Mesothelial cell of epicardium (in vitro differentiated cells): ENCODE measurements around the gene DIP2B. TPM values are rescaled to one million over a fixed set of nuclear protein-coding genes. Genes with fewer than 3 reads are reported as not detected.
"Not testable (repeated sequence)": the region's sequence is repeated elsewhere in the genome, so short reads cannot be mapped to it uniquely, and the experiment has no call there.

ENCODE experiments used
- DNase-seq, 2 experiments: peaks; one replicate each; pipeline ENCODE4 v3.0.0; 2021; ENCODE audit warnings: low spot score in 2 of 2; ENCODE audit not compliant: unreplicated experiment in 2 of 2
- H3K27ac Mint-ChIP-seq: 2 replicates; pipeline ENCODE4 v1.8.0; 2021; ENCODE audit warnings: mixed read lengths
- H3K27me3 Mint-ChIP-seq: 2 replicates; pipeline ENCODE4 v1.8.0; 2021; ENCODE audit warnings: low read depth, mixed read lengths
- H3K36me3 Mint-ChIP-seq: 2 replicates; pipeline ENCODE4 v1.8.0; 2021; ENCODE audit warnings: mixed read lengths
- H3K4me1 Mint-ChIP-seq: 2 replicates; pipeline ENCODE4 v1.8.0; 2021; ENCODE audit warnings: mixed read lengths
- H3K4me3 Mint-ChIP-seq: 2 replicates; pipeline ENCODE4 v1.8.0; 2021; ENCODE audit warnings: mild to moderate bottlenecking, moderate library complexity, mixed read lengths
- H3K9me3 Mint-ChIP-seq: 2 replicates; pipeline ENCODE4 v1.8.0; 2021; ENCODE audit warnings: mixed read lengths
- CTCF ChIP-seq: fragments of 200-600 bp; sonication (generic); IDR thresholded peaks from one replicate; pipeline ENCODE4 v1.5.0; 2021; ENCODE audit warnings: antibody characterized with exemption; ENCODE audit not compliant: unreplicated experiment
- total RNA-seq: library from RNA; stranded (reverse); gene quantifications from 3 replicates; pipeline ENCODE4 v1.2.1, GENCODE V29; 2021

The DIP2B gene
- total RNA-seq, 1 donor from 2014 or later: 32.0 TPM

GRCh38 chr12:50542448-50542847 is 37.7 kb downstream of the DIP2B start:
- Mint-ChIP-seq H3K4me1 (peaks cover 19% of the 10 kb centered on the region), H3K27ac (no peak overlapping the region), H3K9me3 (no peaks in the 10 kb centered on the region), H3K36me3 (peaks cover 2% of the 10 kb centered on the region), H3K4me3 (no peak overlapping the region), H3K27me3 (no peaks in the 10 kb centered on the region)
- no peak for DNase-seq
- TF ChIP-seq CTCF: no peak

GRCh38 chr12:50543188-50543587 is 38.4 kb downstream of the DIP2B start:
- H3K27me3 Mint-ChIP-seq, H3K9me3 Mint-ChIP-seq, H3K27ac Mint-ChIP-seq, DNase-seq, H3K36me3 Mint-ChIP-seq, H3K4me3 Mint-ChIP-seq: not testable (repeated sequence)
- H3K4me1 Mint-ChIP-seq: peaks cover 20% of the 10 kb centered on the region

GRCh38 chr12:50545213-50545612 is 40.4 kb downstream of the DIP2B start:
- H3K4me1 Mint-ChIP-seq: peaks cover 24% of the 10 kb centered on the region
- no peaks in the 10 kb centered on the region for H3K9me3 Mint-ChIP-seq
- DNase-seq: no peak
- no peaks in the 10 kb centered on the region for H3K36me3 Mint-ChIP-seq
- TF ChIP-seq CTCF: no peak
- peak overlapping the region; percentile 63 for H3K27ac Mint-ChIP-seq
- H3K4me3 Mint-ChIP-seq: no peak overlapping the region
- no peaks in the 10 kb centered on the region for H3K27me3 Mint-ChIP-seq

- no peak overlapping the region for H3K4me3 Mint-ChIP-seq
- peak overlapping the region; percentile 63 for H3K27ac Mint-ChIP-seq
- no peak for DNase-seq
- H3K4me1 Mint-ChIP-seq: peaks cover 30% of the 10 kb centered on the region
- no peaks in the 10 kb centered on the region for H3K36me3 Mint-ChIP-seq
- no peaks in the 10 kb centered on the region for H3K27me3 Mint-ChIP-seq
- H3K9me3 Mint-ChIP-seq: no peaks in the 10 kb centered on the region
- no peak for TF ChIP-seq CTCF
Measured at GRCh38 chr12:50545786-50546185, 41.0 kb downstream of the DIP2B start.

GRCh38 chr12:50546441-50547318 is 41.9 kb downstream of the DIP2B start:
- Mint-ChIP-seq H3K27me3 (no peaks in the 10 kb centered on the region), H3K4me1 (peaks cover 31% of the 10 kb centered on the region), H3K9me3 (no peaks in the 10 kb centered on the region), H3K36me3 (no peaks in the 10 kb centered on the region), H3K27ac (peak overlapping the region; percentile 63), H3K4me3 (no peak overlapping the region)
- no peak for TF ChIP-seq CTCF
- DNase-seq: no peak

- Mint-ChIP-seq H3K4me3 (no peak overlapping the region), H3K4me1 (peaks cover 31% of the 10 kb centered on the region), H3K27me3 (no peaks in the 10 kb centered on the region), H3K27ac (no peak overlapping the region), H3K9me3 (no peaks in the 10 kb centered on the region), H3K36me3 (no peaks in the 10 kb centered on the region)
- no peak for TF ChIP-seq CTCF
- DNase-seq: no peak
Measured at GRCh38 chr12:50547742-50548141, 43.0 kb downstream of the DIP2B start.
